NCI-H1417 treated with DMSO at 0.1 percent for 48 hours (cell line): ENCODE measurements around the gene ITSN2.

Experiments
- DNase-seq: peaks from one replicate; lab custom pipeline; 2025; lab: John Stamatoyannopoulos, UW

Gene ITSN2

GRCh38 chr2:24332791-24333540 lies 27.4 kb downstream of the ITSN2 start:
- no peak for DNase-seq

GRCh38 chr2:24330161-24330560 lies 30.2 kb downstream of the ITSN2 start:
- DNase-seq: no peak

- no peak for DNase-seq
Observed at GRCh38 chr2:24329700-24330099, 30.6 kb downstream of the ITSN2 start.

DNA sequence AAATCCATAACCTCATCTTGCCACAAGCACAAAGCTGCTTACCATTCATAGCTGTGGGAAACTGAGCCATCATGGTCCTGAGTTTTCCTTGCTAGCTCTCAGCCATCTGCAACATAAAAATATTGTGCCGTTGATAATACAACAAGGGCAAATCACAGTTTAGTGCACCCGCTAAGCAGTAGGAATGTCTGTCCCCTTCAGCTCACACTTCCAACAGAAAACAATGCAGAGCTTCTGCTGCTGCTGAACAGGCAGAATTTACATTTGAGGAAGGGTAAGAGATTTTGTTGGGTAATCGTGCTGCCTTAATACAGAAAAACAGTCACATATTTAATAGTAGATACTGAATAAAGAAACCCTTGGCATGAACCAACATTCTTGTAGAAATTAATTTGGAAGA lies 32.3 kb downstream of the ITSN2 start:
- no peak for DNase-seq

DNA sequence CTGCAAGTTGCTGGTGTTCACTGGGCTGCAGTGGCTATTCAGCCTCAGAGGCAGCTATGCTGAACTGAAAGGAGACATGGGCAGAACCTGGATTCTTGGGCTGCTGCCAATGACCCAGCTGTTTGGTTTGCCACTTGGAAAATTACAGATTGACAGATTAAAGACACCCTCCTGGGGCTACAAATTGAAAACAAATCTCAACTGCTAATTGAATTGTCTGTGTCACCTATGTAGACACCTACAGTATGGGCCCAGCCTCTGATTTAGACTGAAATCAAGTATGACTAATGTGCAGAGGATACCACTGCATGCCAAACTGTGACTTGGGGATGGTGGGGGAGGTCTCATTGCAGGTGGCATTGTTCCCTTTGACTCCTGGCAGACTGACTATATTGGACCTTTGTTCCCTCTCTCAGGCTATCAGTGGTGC lies 42.8 kb downstream of the ITSN2 start:
- no peak for DNase-seq

GRCh38 chr2:24315669-24316068 lies 44.7 kb downstream of the ITSN2 start:
- DNase-seq: no peak

DNA sequence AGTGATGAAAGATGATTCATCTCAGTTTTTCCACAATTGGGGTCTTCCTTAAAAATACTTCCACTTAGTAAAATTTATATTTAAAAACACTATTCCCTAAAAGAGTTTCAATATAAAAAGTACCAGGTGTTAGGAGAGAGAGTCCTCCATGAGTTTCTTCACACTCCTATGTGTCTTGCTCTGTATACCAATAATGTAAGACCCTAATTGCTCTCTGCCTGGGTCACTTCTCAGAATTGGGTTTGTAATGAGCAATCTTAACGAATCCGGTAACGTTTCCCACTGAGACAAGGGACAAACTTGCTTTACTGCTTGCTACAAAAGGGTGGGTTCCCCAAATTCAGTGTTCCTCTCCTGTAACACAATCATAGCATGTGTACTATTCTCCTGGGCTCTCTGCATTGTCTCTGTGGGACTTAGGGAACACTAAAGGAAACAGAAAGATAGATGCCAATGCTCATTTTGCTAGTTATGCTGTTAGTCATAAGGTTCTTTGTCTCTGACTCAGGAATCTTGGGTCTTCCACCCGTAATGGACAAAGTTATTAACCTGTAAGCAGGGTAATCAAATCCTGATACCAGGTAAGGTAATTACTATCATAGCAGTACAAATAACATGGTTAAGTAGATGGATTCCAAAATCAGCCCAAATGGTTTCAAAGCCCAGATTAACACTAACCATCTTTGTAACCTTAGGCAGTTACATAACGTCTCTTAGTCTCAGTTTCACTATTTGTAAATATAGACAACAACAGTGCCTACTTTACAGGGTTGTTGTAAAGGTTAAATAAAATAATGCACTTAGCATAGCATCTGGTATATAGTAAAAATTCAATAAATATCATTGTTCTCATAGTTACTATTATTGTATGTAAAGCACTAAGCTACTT lies 46.3 kb downstream of the ITSN2 start:
- no peak for DNase-seq

GRCh38 chr2:24307961-24308360 lies 52.4 kb downstream of the ITSN2 start:
- DNase-seq: no peak

- no peak for DNase-seq
Observed at GRCh38 chr2:24304631-24305030, 55.7 kb downstream of the ITSN2 start.

DNA sequence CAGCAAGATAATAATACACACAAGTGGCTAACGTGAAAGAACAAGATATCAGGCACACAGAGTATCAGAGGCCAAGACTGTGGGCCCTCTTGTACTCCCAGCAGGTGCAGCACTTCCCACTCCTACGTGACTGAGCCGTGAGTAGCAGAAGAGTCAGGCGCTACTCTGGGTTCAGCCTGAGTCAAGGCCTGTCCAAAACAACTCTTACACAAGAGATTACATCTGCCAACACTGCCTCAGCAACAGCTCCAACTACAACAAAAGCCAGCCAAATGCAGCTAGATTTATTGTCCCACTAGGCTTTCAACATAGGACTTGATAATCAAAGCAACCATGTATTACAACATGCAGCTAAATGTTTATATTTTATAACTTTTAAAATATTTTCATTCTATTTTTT lies 56.2 kb downstream of the ITSN2 start:
- DNase-seq: no peak

DNA sequence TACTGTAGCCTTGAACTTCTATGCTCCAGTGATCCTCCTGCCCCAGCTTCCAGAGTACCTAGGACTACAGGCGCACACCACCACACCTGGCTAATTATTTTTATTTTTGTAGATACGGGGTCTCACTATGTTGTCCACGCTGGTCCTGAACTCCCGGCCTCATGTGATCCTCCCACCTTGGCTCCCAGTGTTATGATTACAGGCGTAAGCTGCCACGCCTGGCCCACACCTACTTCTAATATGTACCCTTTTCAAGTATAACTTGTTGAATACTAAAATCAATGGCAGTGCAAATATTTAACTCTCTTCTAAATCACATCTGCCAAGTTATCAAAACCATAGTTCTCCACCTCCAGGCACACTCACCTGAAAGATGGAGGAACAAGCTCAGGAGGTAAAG lies 58.7 kb downstream of the ITSN2 start:
- DNase-seq: no peak

GRCh38 chr2:24297663-24298062 lies 62.7 kb downstream of the ITSN2 start:
- no peak for DNase-seq

- DNase-seq: no peak
Observed at GRCh38 chr2:24287171-24287570, 73.2 kb downstream of the ITSN2 start.

DNA sequence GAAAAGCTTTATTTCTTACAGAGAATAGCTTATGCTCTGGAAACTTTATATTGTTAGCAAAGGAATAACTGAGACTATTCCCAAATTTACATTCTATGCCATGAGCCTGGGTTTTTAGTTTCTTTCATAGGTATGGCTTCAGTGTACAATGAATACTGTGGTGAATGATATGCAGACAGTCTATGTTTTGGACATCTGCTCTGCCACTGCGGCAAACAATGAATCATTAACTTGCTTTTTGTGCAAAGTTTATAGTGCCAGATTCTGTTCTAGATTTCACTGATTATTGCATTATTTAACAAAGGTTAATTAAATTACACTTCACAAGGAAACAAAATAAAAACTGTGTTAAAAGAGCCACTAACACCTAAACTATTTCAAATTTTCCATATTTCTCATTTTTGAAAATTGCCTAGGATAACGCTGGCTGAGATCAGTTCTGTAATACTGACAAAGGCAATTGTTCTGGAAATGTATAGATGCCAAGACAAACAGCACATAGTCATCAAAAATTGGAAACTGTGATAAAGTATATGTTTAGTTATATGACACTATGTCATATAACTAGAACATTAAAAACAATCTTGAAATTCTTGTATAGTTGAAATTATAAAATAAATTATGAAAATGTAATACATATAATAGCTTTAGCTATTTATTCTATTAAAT lies 74.7 kb downstream of the ITSN2 start:
- no peak for DNase-seq

DNA sequence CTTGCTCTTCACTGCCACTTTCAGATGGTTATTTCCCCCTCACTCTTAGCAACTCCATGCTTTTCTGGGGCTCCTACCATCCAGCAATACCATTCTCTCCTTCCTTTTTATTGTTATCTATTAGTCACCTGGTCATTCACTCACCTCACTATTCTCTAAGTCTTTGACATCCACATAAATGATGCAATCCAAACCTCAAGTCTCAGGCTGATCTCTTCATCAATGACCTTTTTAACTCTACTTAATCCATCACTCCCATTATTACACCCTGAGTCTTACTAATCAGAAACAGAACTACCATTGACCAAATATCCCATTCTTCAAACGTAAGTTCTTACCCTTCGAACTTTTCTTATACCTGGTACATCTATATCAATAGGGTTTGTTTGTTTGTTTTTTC lies 79.7 kb downstream of the ITSN2 start:
- DNase-seq: no peak

- DNase-seq: no peak
Observed at GRCh38 chr2:24280161-24280560, 80.2 kb downstream of the ITSN2 start.

DNA sequence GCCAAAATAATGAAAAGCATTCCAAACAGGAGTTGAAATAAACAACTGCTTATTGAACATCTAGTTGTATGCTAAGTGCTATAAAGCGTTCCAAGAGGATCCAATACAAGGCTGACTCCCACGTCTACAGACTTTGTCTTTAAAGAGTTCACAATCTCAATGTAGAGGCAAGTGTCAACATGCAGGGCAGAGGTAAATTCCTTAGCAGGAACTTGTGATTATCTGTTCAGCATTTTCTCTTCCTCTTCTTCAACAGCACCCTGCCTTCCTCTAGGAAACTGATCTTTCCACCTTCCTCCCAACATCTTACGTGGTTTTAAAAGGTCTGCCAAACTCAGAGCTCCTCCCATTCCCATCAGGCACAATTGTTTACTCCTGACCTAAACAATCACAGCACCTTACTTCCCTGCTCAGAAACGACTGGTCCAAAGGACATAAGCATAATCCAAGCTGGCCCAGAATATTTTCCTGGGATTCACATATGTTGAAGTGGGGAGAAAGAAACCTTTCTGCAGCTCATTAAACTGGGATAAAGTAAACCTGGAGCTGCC lies 83.9 kb downstream of the ITSN2 start:
- no peak for DNase-seq

DNA sequence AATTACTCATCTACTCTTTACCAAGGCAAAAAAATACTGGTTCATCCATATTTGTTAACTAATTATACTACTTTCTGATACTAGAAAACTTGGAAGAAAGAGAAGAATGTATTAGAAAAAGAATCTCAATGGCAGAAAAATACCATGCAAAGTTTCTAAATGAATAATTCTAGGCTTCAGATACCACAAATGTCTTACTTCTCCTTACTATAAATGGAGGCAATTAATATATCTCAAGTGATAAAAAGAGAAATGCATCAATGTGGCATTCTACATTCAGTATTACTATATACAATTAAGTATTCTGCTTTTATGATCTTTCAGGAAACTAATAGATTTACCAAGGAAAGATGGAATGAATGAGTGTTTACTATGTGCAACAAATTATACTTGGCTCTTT lies 85.5 kb downstream of the ITSN2 start:
- no peak for DNase-seq

- no peak for DNase-seq
Observed at GRCh38 chr2:24273598-24273997, 86.7 kb downstream of the ITSN2 start.

DNA sequence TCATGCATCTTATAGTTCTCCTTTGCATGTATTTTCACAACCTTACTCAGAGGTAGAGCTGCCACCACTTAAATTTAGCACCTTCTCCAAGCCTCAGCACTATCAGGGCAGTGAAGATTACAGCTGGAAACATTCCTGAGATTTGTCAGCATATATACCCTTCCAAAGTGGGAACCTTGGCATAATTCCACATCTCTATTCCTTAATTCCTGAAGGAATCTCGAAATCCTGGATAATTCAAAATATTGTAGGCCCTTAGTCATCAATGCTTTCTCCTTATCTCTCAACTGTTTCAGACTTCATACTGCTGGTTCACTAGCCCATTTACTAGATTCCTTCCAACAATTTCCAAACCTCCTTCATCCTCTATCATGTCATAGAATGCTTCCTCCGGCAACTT lies 87.4 kb downstream of the ITSN2 start:
- no peak for DNase-seq

DNA sequence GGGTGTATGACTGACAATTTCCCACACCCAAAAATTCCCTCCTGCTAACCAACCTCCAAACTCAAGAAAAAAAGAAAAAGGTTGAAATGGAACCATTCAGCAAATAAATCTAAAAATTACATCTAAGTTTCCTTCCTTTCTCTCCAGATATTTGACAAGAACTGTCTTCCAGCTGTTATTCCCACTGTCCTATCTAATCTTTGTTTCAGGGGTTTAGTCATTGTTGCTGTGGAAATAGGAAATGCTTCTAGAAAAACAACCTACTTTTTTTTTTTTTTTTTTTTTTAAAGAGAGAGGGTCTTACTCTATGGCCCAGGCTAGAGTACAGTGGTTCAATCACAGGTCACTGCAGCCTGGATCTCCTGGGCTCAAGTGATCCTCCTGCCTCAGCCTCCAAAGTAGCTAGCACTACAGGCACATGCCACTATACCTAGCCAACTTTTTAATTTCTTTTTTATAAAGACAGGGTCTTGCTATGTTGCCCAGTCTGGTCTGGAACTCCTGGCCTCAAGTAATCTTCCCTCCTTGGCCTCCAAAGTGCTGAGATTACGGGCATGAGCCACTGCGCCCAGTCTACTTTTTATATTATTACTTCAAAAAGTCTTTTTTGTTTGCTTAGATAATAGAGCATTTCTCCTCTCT lies 88.1 kb downstream of the ITSN2 start:
- DNase-seq: no peak

GRCh38 chr2:24269265-24269664 lies 91.1 kb downstream of the ITSN2 start:
- no peak for DNase-seq
